Large intestine (tissue), 3 donors: Measurements from ENCODE around the gene DESI2. TPM values are rescaled to one million over a fixed set of nuclear protein-coding genes. Genes with fewer than 3 reads are reported as not detected.
"Not testable (repeated sequence)": the region's sequence is repeated elsewhere in the genome, so short reads cannot be mapped to it uniquely, and the experiment has no call there.

Source experiments
- DNase-seq, 2 donors: peaks; one replicate each; pipeline versions ENCODE4 v3.0.0 to v3.0.0-alpha.2; 2013
- H3K27ac ChIP-seq: one replicate; pipeline ENCODE4 v1.5.1; 2013; ENCODE audit warnings: low read length
- H3K27me3 ChIP-seq: 2 replicates; pipeline ENCODE4 v1.6.1; 2013; ENCODE audit warnings: low read length; ENCODE audit not compliant: control insufficient read depth, insufficient read depth
- H3K36me3 ChIP-seq: 2 replicates; pipeline ENCODE4 v1.6.1; 2013; ENCODE audit warnings: low read length; ENCODE audit not compliant: control insufficient read depth, insufficient read depth
- H3K4me1 ChIP-seq: one replicate; pipeline ENCODE4 v1.6.1; 2013; ENCODE audit warnings: low read length; ENCODE audit not compliant: control insufficient read depth, insufficient read depth
- H3K4me3 ChIP-seq: one replicate; pipeline ENCODE4 v1.5.1; 2013; ENCODE audit warnings: low read length
- H3K9me3 ChIP-seq: one replicate; pipeline ENCODE4 v1.6.1; 2013; ENCODE audit warnings: mild to moderate bottlenecking, low read depth, low read length, moderate library complexity; ENCODE audit not compliant: control insufficient read depth
- WGBS: methylation state at CpG from one replicate; pipeline ENCODE4 v1.1.5; 2013; ENCODE audit warnings: low lambda C conversion rate; ENCODE audit not compliant: insufficient coverage; 5-methylcytosine and 5-hydroxymethylcytosine counted together
- polyA plus RNA-seq: library from polyadenylated mRNA; unstranded; fragments of 120-200 nt; gene quantifications from one replicate; pipeline ENCODE4 v1.2.1, GENCODE V29; 2013

The DESI2 gene
- polyA plus RNA-seq, 1 donor = 28.3 TPM

GRCh38 chr1:244730153-244730933, 77.4 kb downstream of the DESI2 start:
- H3K9me3 ChIP-seq = no peaks in the 10 kb centered on the region
- peaks cover 36% of the 10 kb centered on the region for H3K27me3 ChIP-seq
- peak overlapping the region; percentile 50 for H3K4me3 ChIP-seq
- peak in 1 of 2 donors; percentile 69 for DNase-seq
- H3K27ac ChIP-seq = no peak overlapping the region
- no CpG with 5 or more reads among the region's 94 CpGs for WGBS
- H3K36me3 ChIP-seq = no peaks in the 10 kb centered on the region
- peaks cover 6% of the 10 kb centered on the region for H3K4me1 ChIP-seq

DNA sequence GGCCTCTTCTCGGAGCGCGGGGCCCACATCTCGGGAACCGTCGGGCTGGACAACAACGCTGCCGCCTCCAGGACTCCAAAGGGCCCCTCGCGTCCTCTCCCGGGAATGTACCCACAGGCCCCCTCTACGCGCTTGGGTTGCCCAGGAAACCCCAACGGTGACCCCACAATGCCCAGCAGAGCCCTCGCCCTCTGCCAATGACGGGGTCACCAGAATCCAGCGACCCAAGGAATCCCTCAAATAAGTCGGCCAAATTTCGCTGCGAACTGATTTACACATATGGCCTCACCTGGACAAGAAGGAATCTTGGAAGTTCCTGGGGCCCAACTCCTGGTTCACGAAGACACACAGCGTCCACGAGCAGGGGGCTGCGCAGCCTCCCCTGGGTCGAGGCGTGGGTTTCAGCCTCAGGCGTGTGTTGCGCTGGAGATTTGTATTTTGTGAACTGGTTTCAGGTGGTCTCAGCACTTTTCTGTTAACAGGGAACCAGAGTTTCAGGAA, 78.1 kb downstream of the DESI2 start:
- Histone ChIP-seq H3K36me3 (no peaks in the 10 kb centered on the region), H3K4me3 (no peak overlapping the region), H3K27me3 (peaks cover 36% of the 10 kb centered on the region), H3K4me1 (peaks cover 6% of the 10 kb centered on the region), H3K27ac (no peak overlapping the region), H3K9me3 (no peaks in the 10 kb centered on the region)
- WGBS = no CpG with 5 or more reads among the region's 28 CpGs
- DNase-seq = no peak

DNA sequence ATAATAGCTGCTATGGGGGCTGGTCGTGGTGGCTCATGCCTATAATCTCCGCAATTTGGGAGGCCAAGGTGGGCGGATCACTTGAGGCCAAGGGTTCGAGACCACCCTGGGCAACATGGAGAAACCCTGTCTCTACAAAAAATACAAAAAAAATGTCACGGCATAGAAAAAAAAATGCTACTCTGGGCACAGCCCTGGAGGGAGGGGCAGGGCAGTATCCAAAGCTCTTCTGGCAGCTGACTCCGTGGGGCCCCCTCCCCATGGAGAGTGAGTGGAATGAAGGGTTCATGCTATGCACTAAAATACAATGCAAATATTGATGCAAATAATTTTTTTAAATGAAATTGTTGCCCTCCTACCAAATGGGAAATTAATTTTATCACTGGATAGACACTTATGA, 78.7 kb downstream of the DESI2 start:
- H3K9me3 ChIP-seq = no peaks in the 10 kb centered on the region
- peaks cover 36% of the 10 kb centered on the region for H3K27me3 ChIP-seq
- no peak overlapping the region for H3K4me3 ChIP-seq
- WGBS = no CpG with 5 or more reads among the region's 6 CpGs
- H3K4me1 ChIP-seq = peaks cover 6% of the 10 kb centered on the region
- H3K36me3 ChIP-seq = no peaks in the 10 kb centered on the region
- DNase-seq = no peak
- H3K27ac ChIP-seq = no peak overlapping the region

- no CpG with 5 or more reads among the region's 15 CpGs for WGBS
- Histone ChIP-seq H3K27ac (no peak overlapping the region), H3K4me3 (no peak overlapping the region), H3K27me3 (peaks cover 32% of the 10 kb centered on the region), H3K36me3 (no peaks in the 10 kb centered on the region), H3K9me3 (no peaks in the 10 kb centered on the region), H3K4me1 (peaks cover 6% of the 10 kb centered on the region)
- DNase-seq = no peak
Observed at GRCh38 chr1:244732851-244733450, 80.0 kb downstream of the DESI2 start.

- Histone ChIP-seq H3K36me3 (no peaks in the 10 kb centered on the region), H3K27ac (no peak overlapping the region), H3K27me3 (peaks cover 12% of the 10 kb centered on the region), H3K4me1 (no peaks in the 10 kb centered on the region), H3K9me3 (no peaks in the 10 kb centered on the region), H3K4me3 (no peak overlapping the region)
- WGBS = no CpG with 5 or more reads among the region's 6 CpGs
- no peak for DNase-seq
Observed at GRCh38 chr1:244735404-244735803, 82.5 kb downstream of the DESI2 start.

GRCh38 chr1:244735876-244736561, 83.1 kb downstream of the DESI2 start:
- WGBS = no CpG with 5 or more reads among the region's 10 CpGs

DNA sequence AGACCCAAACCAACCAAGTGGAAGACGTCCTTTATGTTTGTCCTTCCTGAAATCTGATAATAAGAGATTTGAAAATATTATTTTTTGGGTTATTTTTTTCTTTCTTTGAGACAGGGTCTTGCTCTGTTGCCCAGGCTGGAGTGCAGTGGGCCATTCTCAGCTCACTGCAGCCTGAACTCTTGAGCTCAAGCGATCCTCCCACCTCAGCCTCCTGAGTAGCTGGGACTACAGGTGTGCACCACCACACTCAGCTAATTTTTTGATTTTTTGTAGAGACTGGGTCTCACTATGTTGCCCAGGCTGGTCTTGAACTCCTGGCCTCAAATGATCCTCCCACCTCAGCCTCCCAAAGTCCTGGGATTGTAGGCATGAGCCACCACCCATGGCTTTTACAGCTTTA, 86.2 kb downstream of the DESI2 start:
- not testable (repeated sequence) for H3K27me3 ChIP-seq, H3K36me3 ChIP-seq, DNase-seq, H3K27ac ChIP-seq, H3K4me3 ChIP-seq, H3K4me1 ChIP-seq, H3K9me3 ChIP-seq
- WGBS = no CpG with 5 or more reads among the region's 2 CpGs

More at GRCh38 chr1:244735876-244736561, 83.1 kb downstream of the DESI2 start:
- H3K9me3 ChIP-seq = no peaks in the 10 kb centered on the region
- DNase-seq = no peak
- H3K4me1 ChIP-seq = no peaks in the 10 kb centered on the region
- H3K36me3 ChIP-seq = no peaks in the 10 kb centered on the region
- no peak overlapping the region for H3K4me3 ChIP-seq
- peaks cover 9% of the 10 kb centered on the region for H3K27me3 ChIP-seq
- no peak overlapping the region for H3K27ac ChIP-seq

DNA sequence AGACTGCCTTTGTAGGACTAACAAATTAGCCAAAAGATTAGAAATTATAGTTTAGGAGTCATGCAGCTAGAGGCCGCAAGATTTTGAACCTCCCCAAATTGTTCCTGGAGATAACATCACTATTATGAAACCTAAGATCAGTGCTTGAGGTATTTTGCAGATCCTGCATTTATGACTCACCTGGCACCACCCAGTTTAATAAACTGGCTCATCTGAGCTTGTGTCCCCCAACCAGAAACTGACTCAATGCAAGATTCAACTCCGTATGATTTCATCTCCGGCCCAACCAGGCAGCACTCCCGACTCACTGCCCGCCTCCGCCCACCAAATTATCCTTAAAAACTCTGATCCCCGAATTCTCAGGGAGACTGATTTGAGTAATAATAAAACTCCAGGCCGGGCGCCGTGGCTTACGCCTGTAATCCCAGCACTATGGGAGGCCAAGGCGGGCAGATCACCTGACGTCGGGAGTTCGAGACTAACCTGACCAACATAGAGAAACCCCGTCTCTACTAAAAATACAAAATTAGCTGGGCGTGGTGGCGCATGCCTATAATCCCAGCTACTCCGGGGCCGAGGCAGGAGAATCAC, 87.2 kb downstream of the DESI2 start:
- not testable (repeated sequence) for DNase-seq, H3K27ac ChIP-seq, H3K36me3 ChIP-seq, H3K4me1 ChIP-seq, H3K9me3 ChIP-seq, H3K4me3 ChIP-seq, H3K27me3 ChIP-seq
- WGBS = no CpG with 5 or more reads among the region's 20 CpGs

DNA sequence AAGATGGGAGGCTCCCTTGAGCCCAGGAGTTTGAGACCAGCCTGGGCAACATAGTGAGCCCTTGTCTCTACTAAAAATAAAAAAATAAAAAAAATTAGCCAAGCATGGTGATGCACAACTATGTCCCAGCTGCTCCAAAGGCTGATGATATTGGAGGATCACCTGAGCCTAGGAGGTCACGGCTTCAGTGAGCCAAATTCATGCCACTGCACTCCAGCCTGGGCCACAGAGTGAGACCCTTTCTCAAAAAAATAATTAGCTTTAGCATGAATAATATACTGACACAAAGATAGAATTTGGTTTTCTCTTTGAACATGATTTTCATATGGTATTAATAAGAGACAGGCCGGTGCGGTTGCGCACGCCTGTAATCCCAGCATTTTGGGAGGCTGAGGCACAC, 88.8 kb downstream of the DESI2 start:
- no CpG with 5 or more reads among the region's 5 CpGs for WGBS
- no peaks in the 10 kb centered on the region for H3K4me1 ChIP-seq
- H3K4me3 ChIP-seq = no peak overlapping the region
- DNase-seq = no peak
- no peaks in the 10 kb centered on the region for H3K9me3 ChIP-seq
- H3K36me3 ChIP-seq = no peaks in the 10 kb centered on the region
- no peaks in the 10 kb centered on the region for H3K27me3 ChIP-seq
- no peak overlapping the region for H3K27ac ChIP-seq
